Right cardiac atrium (tissue), 5 donors: ENCODE data around the gene GTF3C2. TPM values are rescaled to one million over a fixed set of nuclear protein-coding genes. Genes with fewer than 3 reads are reported as not detected.

ENCODE experiments used
- ATAC-seq, 2 donors: fragments of 200-7000 bp; cut with Tn5 transposase; one replicate each; pipeline versions ENCODE4 v1.8.0 to v1.9.1; 2020; ENCODE audit warnings: moderate library complexity in 2 of 2, mild to moderate bottlenecking in 1 of 2
- DNase-seq, 3 donors: peaks; one replicate each; pipeline ENCODE4 v3.0.0-alpha.2; 2020
- H3K27ac ChIP-seq: one replicate; pipeline ENCODE4 v1.5.1; 2013; ENCODE audit warnings: mild to moderate bottlenecking, low read length, control low read depth, moderate library complexity
- H3K27me3 ChIP-seq: one replicate; pipeline ENCODE4 v1.6.1; 2013; ENCODE audit not compliant: control insufficient read depth, insufficient read depth
- H3K4me1 ChIP-seq: one replicate; pipeline ENCODE4 v1.6.1; 2013; ENCODE audit warnings: low read length; ENCODE audit not compliant: control insufficient read depth, insufficient read depth
- H3K4me3 ChIP-seq: one replicate; pipeline ENCODE4 v1.5.1; 2013; ENCODE audit warnings: low read length, control low read depth
- H3K9me3 ChIP-seq: one replicate; pipeline ENCODE4 v1.6.1; 2013; ENCODE audit warnings: low read length; ENCODE audit not compliant: control insufficient read depth
- WGBS: extraction: QIAGEN DNeasy Blood & Tissue Kit; methylation state at CpG from one replicate; pipeline ENCODE4 v1.1.7; 2013; 5-methylcytosine and 5-hydroxymethylcytosine counted together
- intact Hi-C, 4 donors: fragments of 100-400 bp; cut with DNase I; formaldehyde crosslinking; loops; one replicate each; pipeline versions ENCODE4 v1.11.0 to v1.14.0; 2022 to 2023
- long read RNA-seq, 4 donors: library from polyadenylated mRNA; unstranded; transcript quantifications; one replicate each; pipeline ENCODE4 v2.0.0, GENCODE V29; 2020 to 2021
- polyA plus RNA-seq: library from polyadenylated mRNA; stranded (reverse); fragments of 200-250 nt; gene quantifications from one replicate; pipeline ENCODE4 v1.2.3, GENCODE V29; 2013
- total RNA-seq, 4 donors: library from RNA; stranded (reverse); fragmentation: NEBNext Ultra II Directional; extraction: Animal tissue kit (Norgen Biotek cat#: 25700); gene quantifications; one replicate each; pipeline ENCODE4 v1.2.1, GENCODE V29; 2021
- donor health status: healthy with polysubstance abuse.
- donor health status: DM: no; HTN: yes; CAD: no.
- donor health status: DM: no; HTN: no; CAD: no.
- donor health status: DM: no; HTN: yes; CAD: no; lungs with severe emphysema.
- donor health status: DM: yes; HTN: yes; CAD: no.

The GTF3C2 gene
- total RNA-seq (10 to 100 TPM; 24.8 to 32.1 (median 26.6) TPM), polyA plus RNA-seq (16.9 TPM)
- long read RNA-seq, donor 1, transcript GTF3C2-201 (19 exons, 3,882 nt): major isoform, 14 of 31 reads
- long read RNA-seq, donor 1, partial matches to known transcripts: 12 of 31 reads
- long read RNA-seq, donor 1, other reads (novel, unspliced or antisense): 5 of 31 reads
- long read RNA-seq, donor 2, transcript GTF3C2-201 (19 exons, 3,882 nt): major isoform, 7 of 12 reads
- long read RNA-seq, donor 2, partial matches to known transcripts: 1 of 12 reads
- long read RNA-seq, donor 2, other reads (novel, unspliced or antisense): 4 of 12 reads
- long read RNA-seq, donor 3, transcript GTF3C2-201 (19 exons, 3,882 nt): major isoform, 23 of 48 reads
- long read RNA-seq, donor 3, partial matches to known transcripts: 15 of 48 reads
- long read RNA-seq, donor 3, other reads (novel, unspliced or antisense): 9 of 48 reads
- long read RNA-seq, donor 4, transcript GTF3C2-201 (19 exons, 3,882 nt): major isoform, 8 of 18 reads
- long read RNA-seq, donor 4, partial matches to known transcripts: 4 of 18 reads
- long read RNA-seq, donor 4, other reads (novel, unspliced or antisense): 5 of 18 reads

DNA sequence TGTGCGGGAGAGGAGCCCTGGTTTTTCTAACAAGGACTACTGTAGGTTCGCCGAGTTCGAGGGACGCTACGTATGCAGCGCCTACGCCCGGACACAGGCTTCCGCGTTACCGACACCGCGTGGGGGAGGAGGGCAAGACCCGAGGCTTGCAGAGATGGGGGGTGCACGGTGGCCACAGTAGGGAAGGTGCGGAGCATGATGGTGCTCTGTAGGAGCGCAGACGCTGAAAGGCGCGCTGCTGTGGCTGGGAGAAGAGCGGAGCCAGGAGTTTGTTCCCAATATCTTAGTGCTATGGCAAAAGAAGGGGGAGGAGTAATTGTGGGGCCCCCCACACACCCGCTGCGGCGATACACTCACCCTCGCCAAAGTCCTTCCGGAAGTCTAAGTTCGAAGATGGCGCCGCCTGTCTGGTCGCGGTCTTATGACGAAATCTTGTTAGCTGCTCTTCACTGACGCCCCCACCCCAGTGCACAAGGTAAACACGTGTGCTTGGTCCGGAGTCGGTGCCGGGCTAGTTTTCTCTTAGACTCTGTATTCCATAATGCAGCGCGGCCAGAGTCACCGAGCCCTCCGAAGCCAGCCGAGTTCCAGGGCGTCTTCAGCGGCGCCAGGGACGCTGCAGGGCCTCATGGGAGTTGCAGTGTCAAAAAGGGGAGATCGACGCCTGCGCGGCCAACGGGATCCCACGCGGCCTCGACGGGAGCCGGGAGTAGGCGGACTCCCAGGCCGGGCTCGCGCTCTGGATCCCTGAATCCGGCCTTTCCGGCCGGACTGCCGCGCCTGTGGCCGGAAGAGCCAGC lies at the start of gene GTF3C2:
Gene GTF3C2 (minus strand): TSS at position 383 of the 800 bp plus-strand sequence. CDS start 13,210 bp downstream, outside the sequence.
- peaks cover 2% of the 10 kb centered on the region for H3K4me1 ChIP-seq
- peak within 1 kb of the TSS; percentile 53 for H3K4me3 ChIP-seq
- H3K27ac ChIP-seq: peak within 1 kb of the TSS; percentile 96

DNA sequence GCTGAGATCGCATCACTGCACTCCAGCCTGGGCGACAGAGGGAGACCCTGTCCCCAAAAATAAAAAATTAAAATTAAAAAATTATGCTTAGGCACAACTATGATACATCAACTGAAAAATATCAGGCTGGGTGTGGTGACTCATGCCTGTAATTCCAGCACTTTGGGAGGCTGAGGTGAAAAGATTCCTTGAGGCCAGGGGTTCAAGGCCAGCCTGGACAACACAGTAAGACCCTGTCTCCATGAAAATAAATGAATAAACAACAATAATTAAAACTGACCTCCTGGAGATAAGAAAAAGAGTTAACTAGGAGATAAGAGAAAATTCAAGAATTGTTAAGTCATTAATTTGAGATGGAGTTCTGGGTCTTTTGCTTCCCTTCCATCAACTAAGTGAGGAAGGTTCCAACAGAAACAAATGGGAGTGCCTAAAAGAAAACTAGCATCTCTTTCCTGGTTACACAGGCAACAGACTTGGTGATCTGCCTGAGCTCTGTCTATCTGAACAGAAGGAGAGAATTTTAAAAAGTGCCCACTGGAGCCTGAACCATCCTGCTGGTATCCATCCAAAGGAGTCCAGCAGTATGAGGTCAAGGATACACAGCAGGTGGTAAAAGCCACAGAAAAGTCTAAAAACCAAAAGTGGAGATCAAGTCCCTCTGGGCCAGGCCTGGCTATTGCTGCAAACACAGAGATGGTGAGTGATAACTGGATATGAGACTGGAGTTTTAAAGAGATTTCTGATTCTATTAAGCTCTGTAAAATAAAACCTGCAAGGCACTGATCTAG lies 44.0 kb upstream of the GTF3C2 start:
- ATAC-seq: no peak
- intact Hi-C loops: no loop called here
- no peak for DNase-seq
- Histone ChIP-seq H3K4me3 (no peak overlapping the region), H3K4me1 (no peaks in the 10 kb centered on the region), H3K27ac (no peak overlapping the region), H3K9me3 (no peaks in the 10 kb centered on the region), H3K27me3 (no peaks in the 10 kb centered on the region)
- 97% methylated on average over 2 of the region's 2 CpGs for WGBS

More for the DNA sequence above, at the start of gene GTF3C2:
- Histone ChIP-seq H3K27me3 (no peaks in the 10 kb centered on the region), H3K9me3 (no peaks in the 10 kb centered on the region)
- ATAC-seq: peak; percentile 97
- intact Hi-C loops: no loop called here
- peak; percentile 95 to 98 (median 97) for DNase-seq
- WGBS: under 1% methylated on average over 67 of the region's 67 CpGs

DNA sequence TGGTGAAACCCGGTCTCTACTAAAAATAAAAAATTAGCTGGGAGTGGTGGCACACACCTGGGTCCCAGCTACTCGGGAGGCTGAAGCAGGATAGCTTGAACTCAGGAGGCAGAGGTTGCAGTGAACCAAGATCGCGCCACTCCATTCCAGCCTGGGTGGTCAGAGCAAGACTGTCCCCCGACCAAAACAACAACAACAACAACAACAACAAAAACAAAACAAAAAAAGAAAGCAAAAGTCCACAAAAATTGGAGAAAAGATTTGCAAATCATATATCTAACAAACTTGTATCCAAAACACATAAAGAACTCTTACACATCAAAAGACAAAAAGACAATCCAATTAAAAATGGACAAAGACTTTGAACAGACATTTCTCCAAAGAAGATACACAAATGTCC lies 42.4 kb upstream of the GTF3C2 start:
- H3K4me1 ChIP-seq: no peaks in the 10 kb centered on the region
- intact Hi-C loops: no loop called here
- 96% methylated on average over 5 of the region's 5 CpGs for WGBS
- ATAC-seq: no peak
- DNase-seq: no peak
- no peak overlapping the region for H3K27ac ChIP-seq
- no peaks in the 10 kb centered on the region for H3K27me3 ChIP-seq
- no peak overlapping the region for H3K4me3 ChIP-seq
- H3K9me3 ChIP-seq: no peaks in the 10 kb centered on the region

DNA sequence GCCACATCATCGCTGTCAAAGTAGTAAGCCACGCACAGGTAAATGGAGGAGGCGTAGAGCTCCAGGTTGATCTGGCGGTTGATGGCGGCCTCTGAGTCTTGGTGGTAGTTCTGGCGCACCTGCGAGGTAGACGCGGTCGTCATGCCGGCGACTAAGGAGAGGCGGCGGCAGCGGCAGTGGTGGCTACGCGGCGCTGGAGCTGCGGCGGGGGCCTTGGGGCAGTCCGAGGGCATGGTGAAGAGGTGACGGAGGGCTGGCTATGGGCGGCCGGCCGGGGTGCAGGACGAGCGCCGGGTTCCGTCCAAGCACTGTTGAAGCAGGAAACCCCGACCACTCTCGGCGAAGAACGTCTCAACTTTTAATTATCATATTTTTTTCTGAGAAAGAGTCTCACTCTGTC lies 36.7 kb upstream of the GTF3C2 start:
- no peaks in the 10 kb centered on the region for H3K27me3 ChIP-seq
- intact Hi-C loops: no loop called here
- 98% methylated on average over 33 of the region's 33 CpGs for WGBS

GRCh38 chr2:27390822-27391679 lies 34.5 kb upstream of the GTF3C2 start:
- H3K4me3 ChIP-seq: no peak overlapping the region

More for the DNA sequence above, 36.7 kb upstream of the GTF3C2 start:
- H3K27ac ChIP-seq: no peak overlapping the region
- DNase-seq (no peak), ATAC-seq (no peak)
- H3K9me3 ChIP-seq: no peaks in the 10 kb centered on the region
- H3K4me3 ChIP-seq: no peak overlapping the region
- no peaks in the 10 kb centered on the region for H3K4me1 ChIP-seq

DNA sequence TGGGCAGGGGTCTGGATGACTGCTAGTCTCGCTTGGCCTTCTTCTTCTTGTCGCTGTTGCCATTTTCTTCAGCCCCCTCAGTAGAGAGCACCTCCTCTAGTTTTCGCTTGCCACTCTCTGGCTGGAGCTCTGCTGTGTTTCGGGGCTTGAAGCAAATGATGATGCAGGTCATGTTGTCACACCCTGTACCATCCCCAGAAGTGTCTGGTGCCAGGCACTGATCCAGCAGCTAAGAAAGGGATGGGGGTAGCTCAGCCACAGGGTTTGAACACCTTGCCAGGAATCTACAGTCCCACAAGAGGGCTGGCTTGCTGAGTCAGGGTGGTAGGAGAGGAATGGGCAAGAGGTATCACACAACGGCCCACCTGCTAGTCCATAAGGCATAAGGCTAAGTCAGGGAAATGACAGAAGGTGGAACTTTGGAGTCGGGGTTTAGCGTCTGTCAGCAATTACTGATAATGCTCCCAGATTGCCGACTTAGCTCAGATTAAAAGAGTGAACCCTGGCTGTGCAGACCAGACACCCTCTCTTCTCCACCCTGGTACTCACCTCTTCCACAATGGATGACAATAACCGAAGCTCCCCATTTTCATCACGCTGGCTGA lies 25.1 kb upstream of the GTF3C2 start:
- intact Hi-C loops: no loop called here
- no peak overlapping the region for H3K4me3 ChIP-seq

More at GRCh38 chr2:27390822-27391679, 34.5 kb upstream of the GTF3C2 start:
- WGBS: 95% methylated on average over 9 of the region's 9 CpGs
- intact Hi-C loops: no loop called here
- no peak for ATAC-seq
- no peak for DNase-seq
- Histone ChIP-seq H3K27ac (no peak overlapping the region), H3K27me3 (no peaks in the 10 kb centered on the region), H3K4me1 (no peaks in the 10 kb centered on the region), H3K9me3 (no peaks in the 10 kb centered on the region)

GRCh38 chr2:27380626-27381545 lies 24.3 kb upstream of the GTF3C2 start, which contains the start of gene ZNF513:
Gene ZNF513 (minus strand): TSS chr2:27380734. CDS start chr2:27380526, 208 bp downstream.
- WGBS: 10% methylated on average over 67 of the region's 67 CpGs
- peaks cover 2% of the 10 kb centered on the region for H3K4me1 ChIP-seq
- H3K9me3 ChIP-seq: no peaks in the 10 kb centered on the region
- peak within 1 kb of the TSS; percentile 80 for H3K4me3 ChIP-seq
- no peaks in the 10 kb centered on the region for H3K27me3 ChIP-seq
- DNase-seq: peak; percentile 98 to 99 (median 99)
- peak; percentile 92 to 93 for ATAC-seq
- intact Hi-C loops: no loop called here
- peak within 1 kb of the TSS; percentile 87 for H3K27ac ChIP-seq

More for the DNA sequence above, 25.1 kb upstream of the GTF3C2 start:
- Histone ChIP-seq H3K9me3 (no peaks in the 10 kb centered on the region), H3K27me3 (no peaks in the 10 kb centered on the region), H3K27ac (no peak overlapping the region), H3K4me1 (peaks cover 2% of the 10 kb centered on the region)
- DNase-seq (no peak), ATAC-seq (no peak)
- 88% methylated on average over 10 of the region's 10 CpGs for whole genome bisulfite sequencing

DNA sequence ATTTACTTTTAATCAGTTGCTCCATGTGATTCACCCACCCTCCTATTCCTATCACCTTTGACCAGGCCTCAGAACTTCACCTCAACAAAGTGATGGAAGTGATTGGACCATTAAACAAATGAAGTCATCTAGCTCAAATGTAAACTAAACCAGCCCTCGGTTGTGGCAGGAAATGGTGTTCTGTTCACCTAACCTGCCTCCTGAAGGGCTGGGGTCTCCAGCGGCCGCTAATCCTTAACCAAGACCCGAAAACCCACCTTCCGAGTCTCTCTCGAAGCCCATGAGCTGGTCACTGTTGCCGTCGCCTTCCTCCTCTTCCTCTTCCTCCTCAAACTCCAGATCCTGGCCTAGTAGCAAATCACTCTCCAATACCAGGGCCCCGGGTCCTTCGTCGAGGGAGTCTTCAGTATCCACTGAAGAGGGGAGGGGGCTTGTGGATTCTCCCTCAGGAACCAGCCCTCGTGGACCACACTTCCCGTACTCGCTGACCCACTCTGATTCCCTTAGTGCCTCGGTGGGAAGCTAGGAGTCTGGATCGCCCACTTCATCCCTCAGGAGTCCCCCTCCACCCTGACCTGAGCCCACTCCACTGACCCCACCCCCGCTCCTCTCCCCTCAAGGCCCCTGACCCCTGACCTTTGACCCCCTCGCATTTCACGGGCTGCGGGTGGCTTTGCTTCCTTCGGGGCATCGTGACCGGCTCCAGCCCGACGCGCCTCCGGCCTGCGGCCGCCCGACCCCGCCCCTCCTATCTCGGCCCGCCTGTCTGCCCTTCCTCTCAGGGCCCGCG lies 23.5 kb upstream of the GTF3C2 start:
- under 1% methylated on average over 35 of the region's 35 CpGs for WGBS
- peak; percentile 83 to 91 (median 89) for DNase-seq
- Histone ChIP-seq H3K4me3 (peak overlapping the region; percentile 80), H3K27ac (peak overlapping the region; percentile 80), H3K9me3 (no peaks in the 10 kb centered on the region), H3K4me1 (peaks cover 2% of the 10 kb centered on the region), H3K27me3 (no peaks in the 10 kb centered on the region)
- intact Hi-C loops: no loop called here
- ATAC-seq: peak in 1 of 2 donors; percentile 32
